H9 (cell line): ENCODE data around the gene CCL11. TPM values are rescaled to one million over a fixed set of nuclear protein-coding genes. Genes with fewer than 3 reads are reported as not detected.

Source experiments
- DNase-seq: peaks from one replicate; pipeline ENCODE4 v3.0.0-alpha.2; 2017
- H2AFZ ChIP-seq: one replicate; pipeline ENCODE4 v1.6.1; 2013; ENCODE audit warnings: mild to moderate bottlenecking, low read length, control low read depth, moderate library complexity
- H2AK5ac ChIP-seq: 2 replicates; pipeline ENCODE4 v1.6.1; 2013; ENCODE audit warnings: low read length, control low read depth, mixed read lengths; ENCODE audit not compliant: insufficient read length
- H2BK120ac ChIP-seq: one replicate; pipeline ENCODE4 v1.6.1; 2013; ENCODE audit warnings: low read depth, mild to moderate bottlenecking, low read length, control low read depth, inconsistent platforms; ENCODE audit not compliant: poor library complexity, severe bottlenecking
- H2BK12ac ChIP-seq: 2 replicates; pipeline ENCODE4 v1.6.1; 2013; ENCODE audit warnings: low read length, control low read depth, mixed read lengths, low read depth; ENCODE audit not compliant: insufficient read length
- H2BK15ac ChIP-seq: 2 replicates; pipeline ENCODE4 v1.6.1; 2013; ENCODE audit warnings: low read depth, low read length, control low read depth
- H2BK20ac ChIP-seq: one replicate; pipeline ENCODE4 v1.6.1; 2013; ENCODE audit warnings: low read depth, mild to moderate bottlenecking, low read length, control low read depth, inconsistent platforms; ENCODE audit not compliant: poor library complexity, severe bottlenecking
- H2BK5ac ChIP-seq: 2 replicates; pipeline ENCODE4 v1.6.1; 2013; ENCODE audit warnings: low read length, control low read depth, mixed read lengths; ENCODE audit not compliant: insufficient read length
- H3K14ac ChIP-seq: 2 replicates; pipeline ENCODE4 v1.6.1; 2013; ENCODE audit warnings: low read length, control low read depth; ENCODE audit not compliant: insufficient read depth
- H3K18ac ChIP-seq: 2 replicates; pipeline ENCODE4 v1.6.1; 2013; ENCODE audit warnings: low read depth, mild to moderate bottlenecking, mixed read lengths, low read length, control low read depth; ENCODE audit not compliant: insufficient read length
- H3K23ac ChIP-seq: 2 replicates; pipeline ENCODE4 v1.6.1; 2013; ENCODE audit warnings: low read length, control low read depth, mixed read lengths, low read depth; ENCODE audit not compliant: insufficient read length
- H3K23me2 ChIP-seq: 2 replicates; pipeline ENCODE4 v1.6.1; 2013; ENCODE audit warnings: low read depth, mild to moderate bottlenecking, mixed read lengths, low read length, control low read depth; ENCODE audit not compliant: insufficient read length, poor library complexity, severe bottlenecking
- H3K27ac ChIP-seq: 2 replicates; pipeline ENCODE4 v1.5.1; 2013; ENCODE audit warnings: low read length, control low read depth, mixed read lengths, low read depth; ENCODE audit not compliant: insufficient read length
- H3K27me3 ChIP-seq: 2 replicates; pipeline ENCODE4 v1.6.1; 2013; ENCODE audit warnings: low read length, control low read depth, inconsistent platforms; ENCODE audit not compliant: insufficient read depth
- H3K4ac ChIP-seq: 2 replicates; pipeline ENCODE4 v1.6.1; 2013; ENCODE audit warnings: low read depth, mild to moderate bottlenecking, control low read depth, inconsistent platforms, low read length, moderate library complexity
- H3K4me1 ChIP-seq: 2 replicates; pipeline ENCODE4 v1.6.1; 2013; ENCODE audit warnings: low read length, control low read depth, inconsistent platforms; ENCODE audit not compliant: insufficient read depth
- H3K4me2 ChIP-seq: 2 replicates; pipeline ENCODE4 v1.6.1; 2013; ENCODE audit warnings: low read length, control low read depth, mixed read lengths; ENCODE audit not compliant: insufficient read length, insufficient read depth
- H3K56ac ChIP-seq: 2 replicates; pipeline ENCODE4 v1.6.1; 2013; ENCODE audit warnings: low read depth, mild to moderate bottlenecking, mixed read lengths, low read length, control low read depth; ENCODE audit not compliant: insufficient read length
- H3K79me1 ChIP-seq: 2 replicates; pipeline ENCODE4 v1.6.1; 2013; ENCODE audit warnings: low read depth, mild to moderate bottlenecking, moderate library complexity, low read length, control low read depth, inconsistent platforms; ENCODE audit not compliant: insufficient read depth, poor library complexity, severe bottlenecking
- H3K79me2 ChIP-seq: 2 replicates; pipeline ENCODE4 v1.6.1; 2013; ENCODE audit warnings: low read length, control low read depth, inconsistent platforms; ENCODE audit not compliant: insufficient read depth
- H3K9ac ChIP-seq: 2 replicates; pipeline ENCODE4 v1.6.1; 2013; ENCODE audit warnings: low read length, control low read depth, mixed read lengths; ENCODE audit not compliant: insufficient read length; ENCODE audit errors: extremely low read depth
- H3K9me3 ChIP-seq: one replicate; pipeline ENCODE4 v1.6.1; 2013; ENCODE audit warnings: low read depth, low read length, inconsistent platforms; ENCODE audit not compliant: control insufficient read depth
- H3T11ph ChIP-seq: one replicate; pipeline ENCODE4 v1.6.1; 2013; ENCODE audit warnings: mild to moderate bottlenecking, low read length, control low read depth, inconsistent platforms
- H4K20me1 ChIP-seq: one replicate; pipeline ENCODE4 v1.6.1; 2013; ENCODE audit not compliant: control insufficient read depth, insufficient read length, insufficient read depth
- H4K5ac ChIP-seq: 2 replicates; pipeline ENCODE4 v1.6.1; 2013; ENCODE audit warnings: low read depth, mild to moderate bottlenecking, mixed read lengths, low read length, control low read depth; ENCODE audit not compliant: insufficient read length
- H4K8ac ChIP-seq: replicated peaks from 2 replicates; pipeline ENCODE4 v1.6.1; 2013; ENCODE audit warnings: low read length, control low read depth, mixed read lengths, low read depth; ENCODE audit not compliant: insufficient read length
- H4K91ac ChIP-seq: 2 replicates; pipeline ENCODE4 v1.6.1; 2013; ENCODE audit warnings: low read depth, mild to moderate bottlenecking, moderate library complexity, mixed read lengths, low read length, control low read depth; ENCODE audit not compliant: insufficient read length
- H3K27ac Mint-ChIP-seq, 3 experiments: 2 replicates in 2 of 3; 3 replicates in 1 of 3; pipeline ENCODE4 v1.8.0; 2020 to 2021; ENCODE audit warnings: mixed read lengths in 3 of 3, mild to moderate bottlenecking in 1 of 3, moderate library complexity in 1 of 3
- H3K27me3 Mint-ChIP-seq: 2 replicates; pipeline ENCODE4 v1.8.0; 2021; ENCODE audit warnings: low read depth, mild to moderate bottlenecking, moderate library complexity, mixed read lengths
- H3K36me3 Mint-ChIP-seq, 3 experiments: 2 replicates in 2 of 3; 3 replicates in 1 of 3; pipeline ENCODE4 v1.8.0; 2020 to 2021; ENCODE audit warnings: low read depth in 3 of 3, mixed read lengths in 3 of 3; ENCODE audit not compliant: insufficient read depth in 1 of 3
- H3K4me1 Mint-ChIP-seq, 2 experiments: 2 replicates each; pipeline ENCODE4 v1.8.0; 2020; ENCODE audit warnings: mixed read lengths in 2 of 2
- H3K4me3 Mint-ChIP-seq, 2 experiments: 2 replicates in 1 of 2; 3 replicates in 1 of 2; pipeline ENCODE4 v1.8.0; 2020 to 2021; ENCODE audit warnings: mild to moderate bottlenecking in 2 of 2, mixed read lengths in 2 of 2, moderate library complexity in 1 of 2
- H3K9me3 Mint-ChIP-seq, 2 experiments: 2 replicates in 1 of 2; 3 replicates in 1 of 2; pipeline ENCODE4 v1.8.0; 2020; ENCODE audit warnings: mild to moderate bottlenecking in 2 of 2, mixed read lengths in 2 of 2, moderate library complexity in 1 of 2
- WGBS: extraction: QIAGEN DNeasy Blood & Tissue Kit; methylation state at CpG from one replicate; pipeline ENCODE4 v1.1.7; 2013; ENCODE audit warnings: missing lambda C conversion rate, low lambda C conversion rate, mixed read lengths; ENCODE audit not compliant: insufficient read length; ENCODE audit errors: extremely low coverage; 5-methylcytosine and 5-hydroxymethylcytosine counted together
- total RNA-seq: library from RNA; stranded (reverse); gene quantifications from 2 replicates; pipeline ENCODE4 v1.2.1, GENCODE V29; 2021
- TF ChIP-seq, protein P1 (sequence below): fragments of 200-600 bp; sonication (generic); conservative IDR thresholded peaks from 3 replicates; pipeline ENCODE4 v1.8.0; 2021; ENCODE audit warnings: antibody characterized with exemption, mild to moderate bottlenecking

The CCL11 gene
- total RNA-seq, 1 experiment from 2014 or later: not detected

DNA sequence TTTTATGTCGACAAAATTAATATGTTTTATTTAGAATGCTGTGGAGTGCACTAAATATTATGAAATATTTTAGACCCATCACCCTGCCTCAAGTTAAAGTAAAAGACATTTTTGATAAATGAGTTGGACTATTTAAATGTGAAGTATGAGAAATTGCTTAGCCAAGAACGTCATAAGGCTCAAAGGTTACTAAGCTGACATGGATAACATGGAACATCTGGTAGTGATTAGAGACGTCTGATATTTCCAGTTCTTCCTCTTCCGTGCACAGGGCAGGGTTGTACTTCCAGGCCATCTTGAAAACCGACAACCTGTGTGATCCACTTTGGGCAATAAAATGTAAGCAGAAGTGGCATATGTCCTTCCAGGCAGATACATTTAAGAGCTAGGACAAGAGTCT lies 26.5 kb downstream of the CCL11 start:
- Histone ChIP-seq H2AK5ac (no peak overlapping the region), H4K8ac (no peak overlapping the region), H3K4me2 (no peak overlapping the region), H2AFZ (no peak overlapping the region), H4K5ac (no peak overlapping the region), H2BK12ac (no peak overlapping the region), H3K9me3 (no peaks in the 10 kb centered on the region), H2BK20ac (no peak overlapping the region), H2BK120ac (no peak overlapping the region), H3K4ac (no peak overlapping the region), H3K9ac (no peak overlapping the region), H3K23ac (no peak overlapping the region), H3K14ac (no peak overlapping the region), H3K27ac (no peak overlapping the region), H4K20me1 (no peaks in the 10 kb centered on the region), H3K23me2 (no peaks in the 10 kb centered on the region), H3K27me3 (no peaks in the 10 kb centered on the region), H2BK5ac (no peak overlapping the region), H3K79me2 (no peaks in the 10 kb centered on the region), H3K56ac (no peak overlapping the region), H4K91ac (no peak overlapping the region), H3T11ph (no peak overlapping the region), H2BK15ac (no peak overlapping the region), H3K18ac (no peak overlapping the region), H3K4me1 (no peaks in the 10 kb centered on the region), H3K79me1 (no peaks in the 10 kb centered on the region)
- Mint-ChIP-seq H3K4me1 (no peaks in the 10 kb centered on the region), H3K4me3 (no peak overlapping the region), H3K36me3 (no peaks in the 10 kb centered on the region), H3K9me3 (no peaks in the 10 kb centered on the region), H3K27ac (no peak overlapping the region; a peak in 1 of 7 replicates), H3K27me3 (peaks cover 14% of the 10 kb centered on the region)
- no peak for DNase-seq
- TF ChIP-seq, protein P1, sequence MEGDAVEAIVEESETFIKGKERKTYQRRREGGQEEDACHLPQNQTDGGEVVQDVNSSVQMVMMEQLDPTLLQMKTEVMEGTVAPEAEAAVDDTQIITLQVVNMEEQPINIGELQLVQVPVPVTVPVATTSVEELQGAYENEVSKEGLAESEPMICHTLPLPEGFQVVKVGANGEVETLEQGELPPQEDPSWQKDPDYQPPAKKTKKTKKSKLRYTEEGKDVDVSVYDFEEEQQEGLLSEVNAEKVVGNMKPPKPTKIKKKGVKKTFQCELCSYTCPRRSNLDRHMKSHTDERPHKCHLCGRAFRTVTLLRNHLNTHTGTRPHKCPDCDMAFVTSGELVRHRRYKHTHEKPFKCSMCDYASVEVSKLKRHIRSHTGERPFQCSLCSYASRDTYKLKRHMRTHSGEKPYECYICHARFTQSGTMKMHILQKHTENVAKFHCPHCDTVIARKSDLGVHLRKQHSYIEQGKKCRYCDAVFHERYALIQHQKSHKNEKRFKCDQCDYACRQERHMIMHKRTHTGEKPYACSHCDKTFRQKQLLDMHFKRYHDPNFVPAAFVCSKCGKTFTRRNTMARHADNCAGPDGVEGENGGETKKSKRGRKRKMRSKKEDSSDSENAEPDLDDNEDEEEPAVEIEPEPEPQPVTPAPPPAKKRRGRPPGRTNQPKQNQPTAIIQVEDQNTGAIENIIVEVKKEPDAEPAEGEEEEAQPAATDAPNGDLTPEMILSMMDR: no peak
- no CpG with 5 or more reads among the region's 5 CpGs for WGBS
